ENCODE measurements around the gene DPYD. TPM values are rescaled to one million over a fixed set of nuclear protein-coding genes. Genes with fewer than 3 reads are reported as not detected.
A peak's percentile ranks its signal among the peaks of the same experiment; 100 is the strongest.

DPYD gene
- total and polyA plus RNA-seq, 11 donors = 2.6 to 38.4 (median 7.8) TPM

DNA sequence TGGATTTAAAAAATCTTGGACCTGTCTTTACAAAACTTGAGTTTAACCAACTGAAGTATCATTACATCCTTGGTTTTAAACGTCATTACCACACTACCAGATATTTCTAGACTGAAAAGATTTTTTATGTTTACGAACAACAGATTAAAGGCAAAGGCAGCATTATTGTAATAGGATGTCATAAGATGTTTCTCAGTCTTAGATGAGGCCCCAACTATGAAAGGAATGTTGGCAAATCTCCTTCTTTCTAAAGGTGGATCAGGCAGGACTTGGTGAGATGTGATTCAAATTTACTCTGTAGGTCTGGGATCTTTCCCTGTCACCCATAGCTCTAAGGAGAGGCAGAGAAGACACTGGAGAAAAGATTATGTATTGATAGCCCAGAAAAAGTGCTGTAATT lies 781.3 kb downstream of the DPYD start:
- DNase-seq (no peak), ATAC-seq (no peak)
- H3K36me3 ChIP-seq = no peaks in the 10 kb centered on the region
- H3K4me1 ChIP-seq = peaks cover 0 to 14% (median 8%) of the 10 kb centered on the region in 12 donors
- no peaks in the 10 kb centered on the region for H3K27me3 ChIP-seq
- no peak overlapping the region for H3K27ac ChIP-seq
- 93 to 96% (median 95%) methylated on average over 2 of the region's 2 CpGs for WGBS, 4 donors
- H3K9me3 ChIP-seq = no peaks in the 10 kb centered on the region
- TF ChIP-seq, protein P1, sequence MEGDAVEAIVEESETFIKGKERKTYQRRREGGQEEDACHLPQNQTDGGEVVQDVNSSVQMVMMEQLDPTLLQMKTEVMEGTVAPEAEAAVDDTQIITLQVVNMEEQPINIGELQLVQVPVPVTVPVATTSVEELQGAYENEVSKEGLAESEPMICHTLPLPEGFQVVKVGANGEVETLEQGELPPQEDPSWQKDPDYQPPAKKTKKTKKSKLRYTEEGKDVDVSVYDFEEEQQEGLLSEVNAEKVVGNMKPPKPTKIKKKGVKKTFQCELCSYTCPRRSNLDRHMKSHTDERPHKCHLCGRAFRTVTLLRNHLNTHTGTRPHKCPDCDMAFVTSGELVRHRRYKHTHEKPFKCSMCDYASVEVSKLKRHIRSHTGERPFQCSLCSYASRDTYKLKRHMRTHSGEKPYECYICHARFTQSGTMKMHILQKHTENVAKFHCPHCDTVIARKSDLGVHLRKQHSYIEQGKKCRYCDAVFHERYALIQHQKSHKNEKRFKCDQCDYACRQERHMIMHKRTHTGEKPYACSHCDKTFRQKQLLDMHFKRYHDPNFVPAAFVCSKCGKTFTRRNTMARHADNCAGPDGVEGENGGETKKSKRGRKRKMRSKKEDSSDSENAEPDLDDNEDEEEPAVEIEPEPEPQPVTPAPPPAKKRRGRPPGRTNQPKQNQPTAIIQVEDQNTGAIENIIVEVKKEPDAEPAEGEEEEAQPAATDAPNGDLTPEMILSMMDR (IDR thresholded peaks at IDR 0.05) = no peak
- no peak for TF ChIP-seq POLR2A (IDR thresholded peaks at IDR 0.05)
- no peak overlapping the region for H3K4me3 ChIP-seq
- intact Hi-C loops (cut with DNase I) = loop anchor here in 6 of 10 donors (5.0 to 10.0 kb wide), 4 partner anchors 385 to 915 kb away; no protein-coding TSS in a partner anchor

DNA sequence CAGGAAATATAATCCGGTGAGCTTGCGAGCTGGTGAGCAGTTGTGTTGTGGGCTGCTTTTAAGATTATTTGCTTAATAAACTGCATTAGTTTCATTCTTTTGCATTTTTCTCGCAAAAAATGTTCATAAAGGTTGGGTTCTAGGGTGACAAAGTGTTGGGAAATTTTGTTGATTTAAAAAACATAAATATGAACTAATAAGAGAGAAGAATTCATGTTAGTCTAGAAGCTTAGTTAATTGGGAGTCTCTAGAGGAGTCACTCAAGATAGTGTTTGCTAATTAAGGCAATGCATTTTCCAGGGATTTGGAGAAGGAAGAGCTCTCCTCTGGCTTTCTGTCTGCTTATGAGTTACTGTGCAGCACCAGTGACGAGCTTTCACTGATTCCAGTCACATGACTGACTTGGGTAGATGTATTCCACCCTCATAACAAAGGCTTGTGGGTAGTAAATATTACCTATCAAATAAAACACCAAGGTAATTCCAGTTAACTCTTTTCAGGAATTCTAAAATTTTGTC lies 782.3 kb downstream of the DPYD start:
- Histone ChIP-seq H3K27ac (peak overlapping the region in 3 of 12 donors; percentile 33 to 36 (median 34)), H3K36me3 (no peaks in the 10 kb centered on the region), H3K9me3 (no peaks in the 10 kb centered on the region), H3K27me3 (no peaks in the 10 kb centered on the region), H3K4me1 (peaks cover 0 to 14% (median 8%) of the 10 kb centered on the region in 12 donors), H3K4me3 (peak overlapping the region in 10 of 12 donors; percentile 15 to 49 (median 31))
- intact Hi-C loops (cut with DNase I) = loop anchor here in 6 of 10 donors (5.0 to 10.0 kb wide), 4 partner anchors 386 to 916 kb away; no protein-coding TSS in a partner anchor
- 18 to 35% (median 24%) methylated on average over 4 of the region's 4 CpGs for whole genome bisulfite sequencing, 4 donors
- DNase-seq (no peak), ATAC-seq (peak in 2 of 4 donors; percentile 54 to 72)
- no peak for TF ChIP-seq POLR2A (IDR thresholded peaks at IDR 0.05)
- TF ChIP-seq, protein P1 (IDR thresholded peaks at IDR 0.05) = no peak

DNA sequence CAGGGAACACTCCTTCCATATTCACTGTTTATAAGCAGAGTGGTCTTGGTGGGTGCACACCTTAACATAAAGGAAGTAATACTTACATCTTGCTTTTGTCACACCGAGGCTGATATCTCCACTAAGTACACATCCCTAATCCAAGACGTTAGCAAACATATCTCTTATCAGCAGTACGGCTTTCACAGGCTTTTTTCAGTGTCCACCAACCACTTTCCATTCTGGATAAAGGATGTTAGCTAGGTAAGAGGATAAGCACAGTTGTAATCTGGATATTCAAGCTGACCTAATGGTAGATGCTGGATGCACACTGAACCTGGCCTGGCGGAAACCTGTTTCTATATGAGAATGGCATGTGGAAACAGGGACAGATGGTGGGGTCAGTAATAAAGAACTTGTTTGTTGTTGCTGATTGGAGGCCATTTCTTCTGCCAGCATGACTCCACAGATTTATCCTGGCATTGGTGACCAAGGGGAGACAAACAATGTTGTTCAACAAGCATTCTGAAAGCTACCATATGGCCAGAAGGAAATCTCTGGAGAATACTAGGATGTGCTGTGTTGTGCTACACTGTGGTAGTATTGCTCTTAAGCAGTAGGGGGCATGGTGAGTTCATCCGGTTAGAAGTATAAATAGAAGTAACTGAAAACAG lies 782.8 kb downstream of the DPYD start:
- H3K27ac ChIP-seq = peak overlapping the region in 2 of 12 donors; percentile 33 to 36
- intact Hi-C loops (cut with DNase I) = loop anchor here in 6 of 10 donors (5.0 to 10.0 kb wide), 4 partner anchors 387 to 917 kb away; no protein-coding TSS in a partner anchor

More for the DNA sequence above, 782.8 kb downstream of the DPYD start:
- H3K4me1 ChIP-seq = peaks cover 0 to 14% (median 8%) of the 10 kb centered on the region in 12 donors
- 44 to 60% (median 54%) methylated on average over 5 of the region's 5 CpGs for WGBS, 4 donors
- peak in 4 of 5 donors; percentile 22 to 33 (median 30) for DNase-seq
- H3K4me3 ChIP-seq = peak overlapping the region in 8 of 12 donors; percentile 17 to 49 (median 36)
- no peaks in the 10 kb centered on the region for H3K27me3 ChIP-seq
- H3K9me3 ChIP-seq = no peaks in the 10 kb centered on the region
- no peaks in the 10 kb centered on the region for H3K36me3 ChIP-seq
- no peak for TF ChIP-seq POLR2A (IDR thresholded peaks at IDR 0.05)
- TF ChIP-seq, protein P1 (IDR thresholded peaks at IDR 0.05) = peak; percentile 50 to 77 (median 66)
- peak; percentile 78 to 97 (median 96) for ATAC-seq
